Cardiac atrium fibroblast (primary cell): ENCODE data around the gene HNRNPUL2. TPM values are rescaled to one million over a fixed set of nuclear protein-coding genes. Genes with fewer than 3 reads are reported as not detected.

Source experiments
- total RNA-seq: library from RNA; depleted of rRNA; stranded (reverse); fragments of >200 nt; gene quantifications from 2 replicates; pipeline ENCODE4 v1.2.3, GENCODE V29; 2015

Gene HNRNPUL2
- 4.9 and 20.2 TPM in 2 replicates for total RNA-seq

DNA sequence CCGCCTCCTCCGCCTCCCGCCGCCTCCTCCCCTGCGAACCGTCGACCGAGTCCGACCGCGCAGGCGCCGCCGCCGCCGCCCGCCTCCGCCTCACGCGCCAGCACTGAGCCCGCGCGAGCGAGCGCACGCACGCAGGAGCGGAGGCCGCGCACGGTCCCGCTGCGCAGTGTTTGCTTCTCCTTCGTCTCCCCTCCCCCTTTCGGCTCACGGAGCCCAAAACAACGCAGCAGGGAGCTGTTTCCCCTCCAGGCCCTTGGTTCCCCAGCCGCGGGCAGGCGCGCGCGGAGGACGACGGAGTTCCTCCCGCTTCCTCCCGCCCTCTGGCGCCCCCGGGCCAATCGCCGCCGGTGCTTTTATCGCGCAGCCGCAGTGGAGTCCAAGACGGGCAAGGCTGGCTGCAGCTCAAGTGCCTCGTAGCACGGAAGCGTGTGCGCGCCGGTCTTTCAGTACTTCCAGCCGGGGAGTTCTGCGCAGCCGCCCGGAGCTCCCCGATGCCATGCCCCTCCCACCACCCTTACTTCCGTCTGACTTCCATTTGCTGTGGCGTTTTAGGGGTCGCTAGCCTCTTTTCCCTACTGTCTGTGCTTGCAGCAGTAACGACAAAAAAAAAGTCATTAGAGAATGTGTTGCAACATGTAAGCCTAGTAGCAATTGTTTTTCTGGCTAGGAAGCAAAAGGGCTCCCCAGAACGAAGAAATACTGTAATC is at the start of gene HNRNPUL2:
Gene HNRNPUL2 (minus strand): TSS at position 293 of the 707 bp plus-strand sequence. CDS start 301 bp downstream, outside the sequence.

DNA sequence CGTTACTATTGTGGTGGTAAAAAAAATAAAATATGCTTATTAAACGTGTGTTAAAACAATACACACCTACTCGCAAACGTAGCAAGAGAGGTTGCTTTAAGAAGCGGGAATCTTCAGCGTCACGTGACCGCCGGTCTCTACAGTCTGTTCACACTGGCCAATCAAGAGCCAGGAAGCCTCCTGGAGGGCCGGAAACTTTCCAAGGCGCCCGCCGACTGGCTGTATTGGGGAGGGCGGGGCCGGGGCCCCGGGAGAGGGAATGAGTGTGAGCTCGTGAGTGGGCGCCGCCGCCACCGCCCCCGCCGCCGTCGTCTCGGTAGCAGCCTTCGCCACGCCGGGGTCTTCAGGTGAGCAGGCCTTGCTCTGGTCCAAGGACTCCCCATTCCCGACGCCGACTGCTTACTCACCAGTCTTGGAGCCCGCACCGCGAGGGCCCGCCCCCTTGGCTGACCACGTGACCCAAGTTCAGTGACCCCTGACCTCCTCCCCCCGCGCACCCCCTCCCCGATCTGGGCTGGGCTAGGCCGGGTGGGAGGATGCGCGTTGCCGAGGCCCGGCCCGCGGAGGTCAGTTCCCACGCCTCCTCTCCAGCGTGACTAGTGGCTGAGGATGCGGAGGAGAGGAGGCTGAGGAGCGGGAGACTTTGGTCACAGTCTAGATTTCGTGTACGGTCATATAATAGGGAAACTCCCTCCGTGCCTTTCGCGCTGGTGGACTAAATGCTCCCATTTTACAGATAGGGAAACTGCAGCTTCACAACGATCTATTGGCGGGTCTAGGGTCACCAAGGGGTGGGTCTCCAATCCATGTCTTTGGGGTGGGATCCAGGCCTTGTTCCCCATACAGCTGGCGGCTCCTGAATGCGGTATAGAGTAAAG is 44.1 kb upstream of the HNRNPUL2 start, which contains the start of gene TAF6L:
Gene TAF6L (plus strand): TSS at position 253 of the 878 bp plus-strand sequence. CDS start 4,388 bp downstream, outside the sequence.

DNA sequence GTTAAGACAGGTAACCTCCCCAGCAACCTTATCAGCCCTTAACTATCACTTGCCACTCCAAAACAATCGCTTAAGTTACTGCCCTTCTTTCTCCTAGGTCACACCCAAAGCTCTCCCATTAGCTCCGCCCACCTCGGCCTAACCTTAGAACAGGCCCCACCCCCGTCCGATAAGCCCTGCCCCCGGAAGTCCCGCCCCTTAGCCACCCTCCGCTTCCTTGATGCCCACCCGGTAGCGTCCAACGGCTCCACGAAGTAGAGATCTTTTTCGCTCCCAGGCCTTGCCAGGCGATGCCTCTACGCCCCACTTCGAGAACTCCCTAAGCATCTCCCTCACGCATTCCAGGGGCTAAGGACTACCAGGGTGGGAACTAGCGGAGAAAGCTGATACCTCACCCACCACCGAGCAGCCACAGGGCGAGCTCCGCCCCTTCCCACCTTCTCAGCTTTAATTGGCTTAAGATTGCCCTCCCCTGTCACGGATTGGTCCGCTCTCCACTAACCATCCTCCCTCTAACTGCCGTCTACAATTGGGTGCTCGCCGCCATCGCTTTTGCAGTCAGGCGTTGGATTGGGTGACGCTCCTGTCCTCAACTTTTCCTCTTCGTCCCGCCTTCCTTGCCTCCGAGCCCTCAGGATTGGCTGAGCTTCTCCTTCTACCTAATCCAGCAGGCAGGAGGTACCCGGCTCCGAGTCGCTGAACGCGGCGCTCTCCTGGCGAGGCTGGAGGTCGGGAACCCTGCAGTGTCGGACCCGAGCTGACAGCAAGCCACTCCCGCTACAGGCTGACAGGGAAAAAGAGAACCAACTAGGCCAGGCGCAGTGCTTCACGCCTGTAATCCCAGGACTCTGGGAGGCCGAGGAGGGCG is 26.7 kb upstream of the HNRNPUL2 start, which contains the start of gene ZBTB3:
Gene ZBTB3 (minus strand): TSS at position 425 of the 868 bp plus-strand sequence. CDS start 496 bp downstream, outside the sequence.

DNA sequence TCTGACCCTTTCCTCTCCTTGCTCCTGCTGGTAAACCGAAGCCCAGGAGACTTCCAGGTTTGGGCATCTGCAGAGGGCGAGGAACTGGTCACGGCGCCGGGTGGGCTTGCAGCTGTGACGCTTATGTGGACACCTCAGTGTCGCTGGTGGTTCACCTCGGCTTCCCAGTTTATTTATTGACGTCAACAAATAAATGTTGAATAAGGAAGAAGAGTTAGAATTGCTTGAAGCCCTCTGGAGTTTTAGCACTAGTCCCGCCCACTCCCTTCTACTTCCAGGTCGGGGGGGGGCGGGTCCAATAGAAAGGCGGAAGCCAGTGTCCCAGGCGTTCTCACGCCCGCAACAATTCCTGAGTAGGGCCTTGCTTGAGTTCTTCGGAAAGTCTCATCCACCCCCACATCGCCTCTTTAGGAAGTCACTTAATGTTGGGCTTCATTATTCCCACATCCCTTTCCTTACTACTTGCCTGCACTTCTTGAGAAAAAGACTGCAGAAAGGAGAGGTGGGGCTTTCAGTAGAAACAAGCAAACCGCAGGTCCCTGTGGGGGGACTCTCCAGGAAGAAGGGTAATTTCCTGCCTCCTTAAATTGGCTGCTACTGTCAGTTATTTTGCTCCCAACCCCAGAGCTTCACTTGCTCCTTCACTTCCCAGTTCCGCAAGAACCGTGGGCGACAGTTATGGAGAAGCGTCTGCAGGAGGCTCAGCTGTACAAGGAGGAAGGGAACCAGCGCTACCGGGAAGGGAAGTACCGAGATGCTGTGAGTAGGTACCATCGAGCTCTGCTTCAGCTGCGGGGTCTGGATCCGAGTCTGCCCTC is 1.1 kb upstream of the HNRNPUL2 start, which contains the start of gene TTC9C:
Gene TTC9C (plus strand): TSS at position 316 of the 818 bp plus-strand sequence. CDS start 363 bp downstream, at position 679.

DNA sequence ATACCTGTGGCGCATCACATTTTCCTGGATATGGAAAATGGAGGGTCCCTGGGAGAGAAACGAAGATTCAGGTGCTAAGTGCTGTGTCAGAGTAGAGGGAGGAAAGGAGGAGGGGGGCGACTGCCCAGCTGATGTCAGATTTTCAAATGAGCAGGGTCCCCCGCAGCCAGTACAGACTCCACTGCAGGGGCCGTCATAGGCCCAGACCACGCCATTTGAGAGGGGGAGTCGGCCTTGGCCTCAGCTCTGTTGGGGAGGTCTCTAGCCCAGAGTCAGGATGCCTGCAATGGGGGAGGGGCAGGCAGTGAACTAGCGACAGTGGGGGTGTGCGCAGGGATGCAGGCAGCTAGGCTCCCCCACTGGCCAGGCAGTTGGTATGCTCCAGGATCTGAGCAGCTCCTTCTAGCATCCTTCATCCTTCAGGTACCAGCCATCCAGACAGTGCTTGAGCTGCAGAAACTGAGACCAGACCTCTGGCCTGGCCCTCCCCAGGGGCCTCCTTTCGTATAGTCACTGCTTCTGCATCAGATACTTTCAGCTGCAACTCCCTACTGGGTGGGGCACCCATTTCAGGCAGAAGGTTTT is 19.9 kb downstream of the HNRNPUL2 start, which contains the start of the genes BSCL2 and GNG3:
Gene BSCL2 (minus strand): TSS at position 148 of the 585 bp plus-strand sequence. CDS start 229 bp downstream, outside the sequence.
Gene GNG3 (plus strand): TSS at position 400 of the 585 bp plus-strand sequence. CDS start 620 bp downstream, outside the sequence.

DNA sequence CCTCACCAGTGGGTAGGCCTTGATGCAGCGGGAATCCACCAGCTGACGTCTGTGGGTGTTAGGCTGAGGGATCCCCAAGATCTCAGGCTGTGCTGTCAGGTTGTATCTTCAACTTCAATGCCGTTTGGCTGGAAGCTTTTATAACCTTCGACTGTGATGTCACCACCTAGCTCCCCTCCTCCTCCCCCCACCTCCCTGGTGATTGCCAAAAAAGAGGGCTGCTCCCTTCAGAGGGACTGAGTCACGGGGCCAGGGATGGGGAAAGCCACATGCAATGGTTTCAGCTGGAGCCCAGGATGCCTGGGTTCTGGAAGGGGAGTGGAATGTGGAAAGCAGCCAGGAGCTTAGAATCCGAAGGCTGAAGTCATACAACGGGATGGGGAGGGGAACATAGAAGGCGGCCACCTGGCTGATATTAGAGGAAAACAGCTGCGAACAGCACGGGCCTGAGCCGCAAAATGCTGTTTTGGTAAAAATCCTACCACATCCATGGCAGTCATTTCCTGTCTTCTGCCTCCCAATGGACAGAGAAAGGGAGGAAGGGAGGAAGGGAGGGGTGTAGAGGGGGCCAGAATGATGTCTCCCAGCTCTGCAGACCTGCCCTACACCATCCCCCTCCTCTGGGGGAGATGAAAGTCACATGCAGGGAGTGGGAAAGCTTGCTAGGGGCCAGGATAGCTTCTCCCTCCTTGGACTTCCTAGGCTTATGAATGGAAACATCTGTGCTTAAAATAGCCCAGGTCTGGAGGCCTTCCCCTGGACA is 37.7 kb downstream of the HNRNPUL2 start, which contains the start of gene LRRN4CL:
Gene LRRN4CL (minus strand): TSS at position 110 of the 763 bp plus-strand sequence. CDS start 1,022 bp downstream, outside the sequence.

DNA sequence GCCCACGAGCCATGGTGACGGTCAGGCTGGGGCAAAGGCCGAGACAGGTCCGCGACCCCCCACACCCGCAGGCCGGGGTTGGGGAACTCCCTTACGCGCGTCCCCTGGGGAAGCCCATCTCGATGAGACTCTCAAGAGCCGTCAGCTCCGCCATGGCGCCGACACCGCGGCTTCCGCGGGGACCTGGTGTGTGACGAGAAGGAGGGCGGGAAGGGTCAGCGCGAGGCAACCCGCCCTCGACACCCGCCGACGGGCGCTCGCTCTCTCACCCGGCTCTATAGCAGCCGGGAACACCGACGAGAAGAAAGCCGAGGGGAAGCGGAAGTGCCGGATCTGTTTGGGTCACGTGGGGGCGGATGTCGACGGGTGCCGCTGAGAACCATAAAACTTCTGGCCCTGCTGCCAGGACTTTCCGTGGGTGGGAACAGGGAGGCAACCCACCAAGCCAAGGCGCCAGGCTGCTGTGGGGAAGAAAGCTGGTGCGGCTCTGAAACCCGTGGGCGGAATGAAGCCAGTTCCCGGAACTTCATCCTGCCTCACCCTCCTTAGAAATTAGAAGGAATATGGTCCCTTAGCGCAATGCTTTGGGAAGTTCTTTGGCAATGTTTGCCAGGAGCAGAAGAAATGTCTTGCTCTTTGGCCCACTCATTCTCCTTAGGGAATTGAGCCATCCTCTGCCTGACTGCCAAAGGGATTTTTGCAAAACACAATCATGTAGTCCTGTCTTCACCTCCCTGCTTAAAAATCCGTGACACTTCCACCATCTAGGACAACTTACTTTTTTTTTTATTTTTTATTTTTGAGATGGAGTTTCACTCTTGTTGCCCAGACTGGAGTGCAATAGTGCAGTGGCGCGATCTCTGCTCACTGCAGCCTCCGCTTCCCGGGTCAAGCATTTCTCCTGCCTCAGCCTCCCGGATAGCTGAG is 48.2 kb downstream of the HNRNPUL2 start, which contains the start of gene UBXN1:
Gene UBXN1 (minus strand): TSS at position 304 of the 927 bp plus-strand sequence. CDS start 150 bp downstream, at position 154.

DNA sequence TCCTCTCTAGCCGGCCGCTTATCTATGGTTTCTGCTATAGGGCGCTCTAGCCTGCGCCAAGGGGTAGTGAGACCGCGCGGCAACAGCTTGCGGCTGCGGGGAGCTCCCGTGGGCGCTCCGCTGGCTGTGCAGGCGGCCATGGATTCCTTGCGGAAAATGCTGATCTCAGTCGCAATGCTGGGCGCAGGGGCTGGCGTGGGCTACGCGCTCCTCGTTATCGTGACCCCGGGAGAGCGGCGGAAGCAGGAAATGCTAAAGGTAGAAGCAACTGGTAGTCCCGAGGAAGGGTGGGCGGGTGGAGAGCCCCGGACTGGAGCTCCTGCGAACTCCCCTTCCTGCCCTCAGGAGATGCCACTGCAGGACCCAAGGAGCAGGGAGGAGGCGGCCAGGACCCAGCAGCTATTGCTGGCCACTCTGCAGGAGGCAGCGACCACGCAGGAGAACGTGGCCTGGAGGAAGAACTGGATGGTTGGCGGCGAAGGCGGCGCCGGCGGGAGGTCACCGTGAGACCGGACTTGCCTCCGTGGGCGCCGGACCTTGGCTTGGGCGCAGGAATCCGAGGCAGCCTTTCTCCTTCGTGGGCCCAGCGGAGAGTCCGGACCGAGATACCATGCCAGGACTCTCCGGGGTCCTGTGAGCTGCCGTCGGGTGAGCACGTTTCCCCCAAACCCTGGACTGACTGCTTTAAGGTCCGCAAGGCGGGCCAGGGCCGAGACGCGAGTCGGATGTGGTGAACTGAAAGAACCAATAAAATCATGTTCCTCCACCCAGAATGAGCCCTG is 55.5 kb downstream of the HNRNPUL2 start, which contains the start of the genes LBHD1 and UQCC3:
Gene LBHD1 (minus strand): TSS at position 660 of the 782 bp plus-strand sequence. CDS start 2,236 bp downstream, outside the sequence.
Gene UQCC3 (plus strand): TSS at position 66 of the 782 bp plus-strand sequence. CDS start 73 bp downstream, at position 139.

DNA sequence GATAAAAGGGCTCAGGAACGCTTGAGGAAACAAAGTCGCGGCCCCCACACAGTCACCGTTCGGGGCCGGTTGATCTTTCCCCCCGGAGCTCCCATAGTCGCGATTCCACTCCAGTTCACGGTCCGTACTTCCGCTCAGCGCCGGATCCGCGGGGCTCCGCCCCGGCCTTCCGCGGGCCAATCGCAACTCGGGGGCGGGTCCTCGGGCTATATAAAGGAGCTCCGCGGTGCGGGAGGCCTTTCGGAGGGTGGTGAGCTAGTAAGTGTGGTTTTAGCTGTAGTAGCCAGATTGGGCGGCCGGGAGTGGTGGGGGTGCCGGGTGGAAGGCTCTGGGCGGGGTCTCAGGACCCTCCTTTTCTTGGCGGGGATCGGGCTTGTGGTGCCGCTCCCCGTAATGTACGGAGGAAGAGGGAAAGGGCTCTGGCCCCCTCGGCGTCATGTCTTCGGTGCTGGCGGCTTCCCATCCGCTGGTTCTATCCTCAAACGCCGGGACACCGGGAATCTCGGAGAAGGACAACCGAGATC is 62.1 kb downstream of the HNRNPUL2 start, which contains the start of the genes C11orf98 and CSKMT:
Gene C11orf98 (minus strand): TSS at position 136 of the 524 bp plus-strand sequence. CDS start 41 bp downstream, at position 95.
Gene CSKMT (plus strand): TSS at position 238 of the 524 bp plus-strand sequence. CDS start 568 bp downstream, outside the sequence.

Other genes starting within 250 kb of the HNRNPUL2 start
- gene AHNAK, start 180.7 kb downstream of the HNRNPUL2 start, total RNA-seq: 394 and 434 TPM in 2 replicates
- 2,078 and 2,099 TPM in 2 replicates for gene EEF1G, start 153.6 kb downstream of the HNRNPUL2 start, total RNA-seq
- 6.9 and 12.0 TPM in 2 replicates for gene TUT1, start 135.9 kb downstream of the HNRNPUL2 start, total RNA-seq
- 72.6 and 86.1 TPM in 2 replicates for gene MTA2, start 125.6 kb downstream of the HNRNPUL2 start, total RNA-seq
- gene EML3, start 114.7 kb downstream of the HNRNPUL2 start, total RNA-seq: 25.8 and 43.1 TPM in 2 replicates
- 9.2 and 24.7 TPM in 2 replicates for gene ROM1, start 114.2 kb downstream of the HNRNPUL2 start, total RNA-seq
- 24.9 and 44.4 TPM in 2 replicates for gene B3GAT3, start 105.5 kb downstream of the HNRNPUL2 start, total RNA-seq
- 314 and 339 TPM in 2 replicates for gene GANAB, start 80.8 kb downstream of the HNRNPUL2 start, total RNA-seq
- gene INTS5, start 74.2 kb downstream of the HNRNPUL2 start, total RNA-seq: 27.1 and 27.7 TPM in 2 replicates
- 57.8 and 68.1 TPM in 2 replicates for gene C11orf98, start 62.2 kb downstream of the HNRNPUL2 start, total RNA-seq
- 1.4 and 7.5 TPM in 2 replicates for gene CSKMT, start 62.1 kb downstream of the HNRNPUL2 start, total RNA-seq
- gene UQCC3, start 55.8 kb downstream of the HNRNPUL2 start, total RNA-seq: 6.0 and 8.3 TPM in 2 replicates
- 1.1 and 5.2 TPM in 2 replicates for gene LBHD1, start 55.2 kb downstream of the HNRNPUL2 start, total RNA-seq
- gene UBXN1, start 48.4 kb downstream of the HNRNPUL2 start, total RNA-seq: 71.9 and 88.5 TPM in 2 replicates
- gene LRRN4CL, start 37.9 kb downstream of the HNRNPUL2 start, total RNA-seq: 0.72 and 1.5 TPM in 2 replicates
- 29.8 and 44.4 TPM in 2 replicates for gene BSCL2, start 20.0 kb downstream of the HNRNPUL2 start, total RNA-seq
- not detected in 2 replicates for gene GNG3, start 19.8 kb downstream of the HNRNPUL2 start, total RNA-seq
- 15.7 and 16.1 TPM in 2 replicates for gene TTC9C, start 1.0 kb upstream of the HNRNPUL2 start, total RNA-seq
- 6.5 and 7.6 TPM in 2 replicates for gene ZBTB3, start 26.7 kb upstream of the HNRNPUL2 start, total RNA-seq
- 61.4 and 68.5 TPM in 2 replicates for gene POLR2G, start 34.1 kb upstream of the HNRNPUL2 start, total RNA-seq
- gene TAF6L, start 43.9 kb upstream of the HNRNPUL2 start, total RNA-seq: 10.7 and 11.7 TPM in 2 replicates
- gene TMEM179B, start 59.9 kb upstream of the HNRNPUL2 start, total RNA-seq: 77.8 and 83.1 TPM in 2 replicates
- gene TMEM223, start 64.5 kb upstream of the HNRNPUL2 start, total RNA-seq: 18.6 and 31.2 TPM in 2 replicates
- gene NXF1, start 78.0 kb upstream of the HNRNPUL2 start, total RNA-seq: 19.3 and 20.2 TPM in 2 replicates
- 57.0 and 62.5 TPM in 2 replicates for gene STX5, start 104.6 kb upstream of the HNRNPUL2 start, total RNA-seq
- gene TEX54, start 105.4 kb upstream of the HNRNPUL2 start, total RNA-seq: not detected in 2 replicates
- gene WDR74, start 112.1 kb upstream of the HNRNPUL2 start, total RNA-seq: 20.4 and 50.1 TPM in 2 replicates
- gene SLC3A2, start 153.4 kb upstream of the HNRNPUL2 start, total RNA-seq: 153 and 162 TPM in 2 replicates
- gene CHRM1, start 193.9 kb upstream of the HNRNPUL2 start, total RNA-seq: not detected in 2 replicates